PC-9 (cell line): ENCODE results near the gene CBX8. TPM values are rescaled to one million over a fixed set of nuclear protein-coding genes. Genes with fewer than 3 reads are reported as not detected.
"Not testable (repeated sequence)": the region's sequence is repeated elsewhere in the genome, so short reads cannot be mapped to it uniquely, and the experiment has no call there.

ENCODE experiments used
- BruUV-seq: library from RNA; stranded (reverse); fragments of 400-500 nt; replicated peaks from 2 replicates; lab custom pipeline; 2021; lab: Mats Ljungman, UMichigan
- CTCF ChIA-PET: fragments of 300-600 bp; sonication (Branson Sonifier 250); formaldehyde crosslinking; loops from one replicate; lab custom pipeline; 2022; ENCODE audit warnings: antibody characterized with exemption; lab: Charles Lee
- POLR2A ChIA-PET: fragments of 300-600 bp; sonication (Branson Sonifier 250); formaldehyde crosslinking; loops from one replicate; lab custom pipeline; 2022; ENCODE audit warnings: antibody characterized with exemption; ENCODE audit not compliant: unreplicated experiment; lab: Charles Lee
- DNase-seq, 2 experiments: peaks; one replicate each; pipeline versions ENCODE4 v3.0.0 to v3.0.0-alpha.2; 2015 to 2022; ENCODE audit warnings: mixed read lengths in 1 of 2
- H2AFZ ChIP-seq: fragments of 200-600 bp; sonication (generic); 2 replicates; pipeline ENCODE4 v1.8.1; 2017; ENCODE audit warnings: antibody characterized with exemption
- H3F3A ChIP-seq: fragments of 200-600 bp; sonication (generic); 2 replicates; pipeline ENCODE4 v1.8.1; 2017; ENCODE audit warnings: antibody characterized with exemption, mild to moderate bottlenecking, low read depth; ENCODE audit not compliant: insufficient read depth
- H3K27ac ChIP-seq: fragments of 200-600 bp; sonication (generic); 2 replicates; pipeline ENCODE4 v1.6.1; 2016; ENCODE audit warnings: mixed run types
- H3K27me3 ChIP-seq: fragments of 200-600 bp; sonication (generic); 2 replicates; pipeline ENCODE4 v1.6.1; 2016; ENCODE audit warnings: low read depth, mixed run types; ENCODE audit not compliant: insufficient read depth
- H3K36me3 ChIP-seq: fragments of 200-600 bp; sonication (generic); 2 replicates; pipeline ENCODE4 v1.6.1; 2016; ENCODE audit warnings: low read depth, mixed run types
- H3K4me1 ChIP-seq: fragments of 200-600 bp; sonication (generic); replicated peaks from 2 replicates; pipeline ENCODE4 v1.6.1; 2016; ENCODE audit warnings: mixed run types; ENCODE audit not compliant: insufficient read depth
- H3K4me2 ChIP-seq: fragments of 200-600 bp; sonication (generic); 2 replicates; pipeline ENCODE4 v1.6.1; 2017; ENCODE audit warnings: mixed run types
- H3K4me3 ChIP-seq: fragments of 200-600 bp; sonication (generic); 2 replicates; pipeline ENCODE4 v1.6.1; 2016; ENCODE audit warnings: mixed run types
- H3K79me2 ChIP-seq: fragments of 200-600 bp; sonication (generic); 2 replicates; pipeline ENCODE4 v1.6.1; 2017; ENCODE audit warnings: low read depth, mixed run types
- H3K9me2 ChIP-seq: fragments of 200-600 bp; sonication (generic); 2 replicates; pipeline ENCODE4 v1.8.1; 2017; ENCODE audit warnings: mild to moderate bottlenecking; ENCODE audit not compliant: insufficient read depth
- H3K9me3 ChIP-seq: fragments of 200-600 bp; sonication (generic); 2 replicates; pipeline ENCODE4 v1.8.1; 2016; ENCODE audit warnings: low read depth; ENCODE audit not compliant: insufficient read depth
- H4K20me1 ChIP-seq: fragments of 200-600 bp; sonication (generic); 2 replicates; pipeline ENCODE4 v1.8.1; 2017; ENCODE audit not compliant: insufficient read depth
- CTCF ChIP-seq: fragments of 200-600 bp; sonication (generic); conservative IDR thresholded peaks from 2 replicates; pipeline ENCODE4 v1.6.1; 2017; ENCODE audit warnings: mixed run types, antibody characterized with exemption, mild to moderate bottlenecking, moderate library complexity
- EZH2 ChIP-seq: fragments of 200-600 bp; sonication (generic); IDR thresholded peaks from 2 replicates; pipeline ENCODE4 v1.8.0; 2017; ENCODE audit warnings: antibody characterized with exemption, low read depth
- intact Hi-C: fragments of 100-400 bp; cut with micrococcal nuclease; formaldehyde crosslinking; loops from one replicate; pipeline ENCODE4 v1.10.0; 2022; ENCODE audit not compliant: unreplicated experiment
- total RNA-seq: library from RNA; stranded (reverse); gene quantifications from 2 replicates; pipeline ENCODE4 v1.2.3, GENCODE V29; 2021

The CBX8 gene
- total RNA-seq, 1 experiment from 2014 or later, result 14.2 TPM

GRCh38 chr17:79757140-79757745 is 39.6 kb downstream of the CBX8 start:
- TF ChIP-seq EZH2 (no peak), CTCF (no peak)
- POLR2A ChIA-PET, result interaction anchor here (0.6 kb wide), 1 partner anchor 21 kb away, joined by 3 read pairs; no protein-coding TSS in a partner anchor
- no peak for DNase-seq
- intact Hi-C loops, result no loop called here
- Histone ChIP-seq H3K4me2 (no peak overlapping the region), H4K20me1 (no peaks in the 10 kb centered on the region; the same call in 1 of the 2 replicates), H3K27me3 (no peaks in the 10 kb centered on the region), H3K36me3 (no peaks in the 10 kb centered on the region), H3K4me3 (no peak overlapping the region), H2AFZ (no peak overlapping the region), H3F3A (peaks cover 7% of the 10 kb centered on the region; the same call in 1 of the 2 replicates), H3K9me3 (no peaks in the 10 kb centered on the region), H3K9me2 (no peaks in the 10 kb centered on the region), H3K27ac (no peak overlapping the region), H3K4me1 (no peaks in the 10 kb centered on the region), H3K79me2 (peaks cover 15% of the 10 kb centered on the region)
- CTCF ChIA-PET, result no interaction called here
- BruUV-seq, result no TSS peak

GRCh38 chr17:79755591-79755990 is 41.3 kb downstream of the CBX8 start:
- intact Hi-C loops, result no loop called here
- no peak for DNase-seq
- POLR2A ChIA-PET, result no interaction called here
- no peaks in the 10 kb centered on the region for H3K9me2 ChIP-seq
- TF ChIP-seq CTCF, result no peak
- no peak for TF ChIP-seq EZH2
- BruUV-seq, result no TSS peak
- CTCF ChIA-PET, result no interaction called here
- no peaks in the 10 kb centered on the region for H3K9me3 ChIP-seq
- no peak overlapping the region for H2AFZ ChIP-seq
- H3K4me3 ChIP-seq, result no peak overlapping the region
- H3K4me1 ChIP-seq, result peaks cover 5% of the 10 kb centered on the region; the same call in 1 of the 2 replicates
- no peak overlapping the region for H3K4me2 ChIP-seq
- no peak overlapping the region for H3K27ac ChIP-seq
- no peaks in the 10 kb centered on the region for H3K36me3 ChIP-seq
- H3K79me2 ChIP-seq, result peaks cover 5% of the 10 kb centered on the region; the same call in 1 of the 2 replicates
- peaks cover 21% of the 10 kb centered on the region for H3F3A ChIP-seq
- H4K20me1 ChIP-seq, result no peaks in the 10 kb centered on the region
- no peaks in the 10 kb centered on the region for H3K27me3 ChIP-seq

GRCh38 chr17:79754903-79755302 is 42.0 kb downstream of the CBX8 start:
- intact Hi-C loops, CTCF ChIA-PET, DNase-seq, H3K27me3 ChIP-seq, H2AFZ ChIP-seq, H3K79me2 ChIP-seq, H4K20me1 ChIP-seq, H3K4me3 ChIP-seq, H3K9me2 ChIP-seq, H3K4me2 ChIP-seq, BruUV-seq, H3K36me3 ChIP-seq, H3K9me3 ChIP-seq, POLR2A ChIA-PET, H3K27ac ChIP-seq: not testable (repeated sequence)
- peaks cover 28% of the 10 kb centered on the region for H3F3A ChIP-seq
- H3K4me1 ChIP-seq, result peaks cover 12% of the 10 kb centered on the region; the same call in 1 of the 2 replicates

- ChIA-PET CTCF (no interaction called here), POLR2A (no interaction called here)
- intact Hi-C loops, result no loop called here
- Histone ChIP-seq H3K4me2 (no peak overlapping the region), H3F3A (peaks cover 33% of the 10 kb centered on the region), H3K27me3 (no peaks in the 10 kb centered on the region), H4K20me1 (no peaks in the 10 kb centered on the region), H3K79me2 (no peaks in the 10 kb centered on the region), H3K9me2 (no peaks in the 10 kb centered on the region), H3K9me3 (no peaks in the 10 kb centered on the region), H3K4me1 (peaks cover 17% of the 10 kb centered on the region; the same call in 1 of the 2 replicates), H3K27ac (no peak overlapping the region), H2AFZ (no peak overlapping the region), H3K4me3 (no peak overlapping the region), H3K36me3 (no peaks in the 10 kb centered on the region)
- TF ChIP-seq CTCF (no peak), EZH2 (no peak)
- DNase-seq, result no peak
- BruUV-seq, result no TSS peak
Measured at GRCh38 chr17:79754370-79754769, 42.5 kb downstream of the CBX8 start.
